ENCODE data around the gene SNAP23.

Gene SNAP23

GRCh38 chr15:42575188-42576039 is 80.0 kb downstream of the SNAP23 start, which contains the start of gene STARD9:
STARD9 (plus strand) TSS chr15:42575606; CDS start chr15:42575716, 110 bp downstream.
- DNase-seq (ENCODE audit: low read depth) = peak; percentile 86

- no peak for DNase-seq (ENCODE audit: low read depth)
These were observed 80.7 kb downstream of the SNAP23 start for GRCh38 chr15:42576040-42576594.

- no peak for DNase-seq (ENCODE audit: low read depth)
These were observed 81.3 kb downstream of the SNAP23 start for GRCh38 chr15:42576776-42577175.

GRCh38 chr15:42577514-42578031 is 82.1 kb downstream of the SNAP23 start:
- DNase-seq (ENCODE audit: low read depth) = no peak

GRCh38 chr15:42578984-42579537 is 83.6 kb downstream of the SNAP23 start:
- DNase-seq (ENCODE audit: low read depth) = no peak

- peak; percentile 25 for DNase-seq (ENCODE audit: low read depth)
These were observed 85.9 kb downstream of the SNAP23 start for GRCh38 chr15:42581272-42581730.

All from CMK (cell line).